Esophagus muscularis mucosa (tissue), 4 donors: Measurements from ENCODE around the gene CTTNBP2NL. TPM values are rescaled to one million over a fixed set of nuclear protein-coding genes. Genes with fewer than 3 reads are reported as not detected.

Experiments used
- DNase-seq: peaks from one replicate; pipeline ENCODE4 v3.0.0-alpha.2; 2017; ENCODE audit errors: extremely low spot score
- H3K27ac ChIP-seq, 4 donors: fragments of 200-600 bp; sonication (generic); replicated peaks in 1 of 4; 1 replicate in 3 of 4; 2 replicates in 1 of 4; pipeline ENCODE4 v1.5.1; 2016 to 2019; ENCODE audit warnings: mild to moderate bottlenecking in 1 of 4
- H3K27me3 ChIP-seq, 4 donors: fragments of 200-600 bp; sonication (generic); one replicate each; pipeline versions ENCODE4 v1.5.1 to v1.6.0; 2016 to 2019
- H3K36me3 ChIP-seq, 4 donors: fragments of 200-600 bp; sonication (generic); one replicate each; pipeline ENCODE4 v1.5.1; 2016 to 2019
- H3K4me1 ChIP-seq, 4 donors: fragments of 200-600 bp; sonication (generic); one replicate each; pipeline ENCODE4 v1.5.1; 2016 to 2019
- H3K4me3 ChIP-seq, 4 donors: fragments of 200-600 bp; sonication (generic); 1 replicate in 2 of 4; 2 replicates in 2 of 4; pipeline ENCODE4 v1.5.1; 2016 to 2019; ENCODE audit warnings: mild to moderate bottlenecking in 4 of 4, moderate library complexity in 1 of 4
- H3K9me3 ChIP-seq, 4 donors: fragments of 200-600 bp; sonication (generic); 1 replicate in 3 of 4; 2 replicates in 1 of 4; pipeline ENCODE4 v1.5.1; 2016 to 2019
- CTCF ChIP-seq, 3 experiments: fragments of 200-600 bp in 2 of 3; fragments of 450-650 bp in 1 of 3; sonication (generic) in 2 of 3; IDR thresholded peaks; one replicate each; pipeline ENCODE4 v1.5.1; 2017 to 2019; ENCODE audit warnings: antibody characterized with exemption in 3 of 3, mild to moderate bottlenecking in 2 of 3, moderate library complexity in 1 of 3
- EP300 ChIP-seq: sonication (generic); formaldehyde crosslinking; IDR thresholded peaks from one replicate; pipeline ENCODE4 v1.6.1; 2017; ENCODE audit warnings: antibody characterized with exemption
- POLR2A ChIP-seq: fragments of 450-650 bp; IDR thresholded peaks from one replicate; pipeline ENCODE4 v1.6.1; 2017; ENCODE audit warnings: antibody characterized with exemption, moderate library complexity, mild to moderate bottlenecking, low read depth
- POLR2AphosphoS5 ChIP-seq, 2 donors: sonication (generic); formaldehyde crosslinking; IDR thresholded peaks; one replicate each; pipeline ENCODE4 v1.6.1; 2017; ENCODE audit warnings: antibody characterized with exemption in 2 of 2
- WGBS: methylation state at CpG from one replicate; pipeline ENCODE4 v1.1.5; 2018; 5-methylcytosine and 5-hydroxymethylcytosine counted together
- intact Hi-C: fragments of 100-400 bp; cut with DNase I; formaldehyde crosslinking; loops from one replicate; pipeline ENCODE4 v1.15.1; 2023
- total RNA-seq, 4 donors: library from RNA; depleted of rRNA; stranded (reverse); fragments of >200 nt; gene quantifications; one replicate each; pipeline versions ENCODE4 v1.1.0 to v1.2.1, GENCODE V29; 2016

The CTTNBP2NL gene
- total RNA-seq, 4 donors from 2014 or later: 16.2 to 26.9 (median 19.0) TPM

- Histone ChIP-seq H3K36me3 (no peaks in the 10 kb centered on the region), H3K4me1 (peaks cover 5 to 6% (median 5%) of the 10 kb centered on the region in 4 donors), H3K27me3 (peaks cover 0 to 6% (median 0%) of the 10 kb centered on the region in 4 donors), H3K4me3 (no peak overlapping the region), H3K27ac (no peak overlapping the region), H3K9me3 (no peaks in the 10 kb centered on the region)
- no peak for TF ChIP-seq EP300
- intact Hi-C loops: loop anchor here (10.0 kb wide), 1 partner anchor 583 kb away; no protein-coding TSS in a partner anchor
- 87% methylated on average over 3 of the region's 3 CpGs for WGBS
- DNase-seq: peak; percentile 29
Measured at GRCh38 chr1:112368198-112368597, 27.8 kb upstream of the CTTNBP2NL start.

- WGBS: 30% methylated on average over 12 of the region's 16 CpGs
- no peak overlapping the region for H3K27ac ChIP-seq
- H3K27me3 ChIP-seq: peaks cover 0 to 6% (median 0%) of the 10 kb centered on the region in 4 donors
- intact Hi-C loops: loop anchor here (10.0 kb wide), 1 partner anchor 585 kb away; no protein-coding TSS in a partner anchor
- H3K9me3 ChIP-seq: no peaks in the 10 kb centered on the region
- no peaks in the 10 kb centered on the region for H3K36me3 ChIP-seq
- peaks cover 5 to 6% (median 5%) of the 10 kb centered on the region in 4 donors for H3K4me1 ChIP-seq
- peak; percentile 95 for DNase-seq
- TF ChIP-seq POLR2A (no peak), CTCF (IDR thresholded peaks at IDR 0.05) (peak in 2 of 3 experiments; percentile 96 to 98), EP300 (no peak), POLR2AphosphoS5 (IDR thresholded peaks at IDR 0.05) (peak; percentile 35 to 71)
- peak overlapping the region in 1 of 4 donors; percentile 40 for H3K4me3 ChIP-seq
Measured at GRCh38 chr1:112369392-112370285, 26.4 kb upstream of the CTTNBP2NL start.

- Histone ChIP-seq H3K27ac (no peak overlapping the region), H3K27me3 (peaks cover 0 to 6% (median 0%) of the 10 kb centered on the region in 4 donors), H3K9me3 (no peaks in the 10 kb centered on the region), H3K4me1 (peaks cover 5 to 6% (median 5%) of the 10 kb centered on the region in 4 donors), H3K4me3 (no peak overlapping the region), H3K36me3 (no peaks in the 10 kb centered on the region)
- TF ChIP-seq CTCF (IDR thresholded peaks at IDR 0.05) (no peak), EP300 (no peak), POLR2A (no peak), POLR2AphosphoS5 (IDR thresholded peaks at IDR 0.05) (no peak)
- intact Hi-C loops: no loop called here
- 75% methylated on average over 4 of the region's 4 CpGs for WGBS
- no peak for DNase-seq
Measured at GRCh38 chr1:112370996-112371395, 25.0 kb upstream of the CTTNBP2NL start.

GRCh38 chr1:112371775-112372174 is 24.2 kb upstream of the CTTNBP2NL start:
- intact Hi-C loops: no loop called here
- WGBS: 91% methylated on average over 3 of the region's 3 CpGs

More at GRCh38 chr1:112371775-112372174, 24.2 kb upstream of the CTTNBP2NL start:
- Histone ChIP-seq H3K27me3 (peaks cover 0 to 6% (median 0%) of the 10 kb centered on the region in 4 donors), H3K36me3 (no peaks in the 10 kb centered on the region), H3K4me1 (peaks cover 5 to 6% (median 5%) of the 10 kb centered on the region in 4 donors), H3K9me3 (no peaks in the 10 kb centered on the region), H3K27ac (no peak overlapping the region), H3K4me3 (no peak overlapping the region)
- no peak for TF ChIP-seq CTCF (IDR thresholded peaks at IDR 0.05)
- TF ChIP-seq POLR2AphosphoS5 (IDR thresholded peaks at IDR 0.05): no peak
- no peak for TF ChIP-seq EP300
- TF ChIP-seq POLR2A: no peak
- no peak for DNase-seq
